Lower leg skin (tissue), 3 donors: ENCODE results near the gene MIER3.

Experiments
- CTCF ChIP-seq, 3 donors: fragments of 450-650 bp; IDR thresholded peaks; one replicate each; pipeline ENCODE4 v1.5.1; 2016; ENCODE audit warnings: antibody characterized with exemption in 3 of 3, mild to moderate bottlenecking in 3 of 3, moderate library complexity in 2 of 3
- POLR2A ChIP-seq, 2 donors: fragments of 450-650 bp; IDR thresholded peaks; one replicate each; pipeline ENCODE4 v1.6.1; 2016 to 2017; ENCODE audit warnings: antibody characterized with exemption in 2 of 2, mild to moderate bottlenecking in 1 of 2, moderate library complexity in 1 of 2

GRCh38 chr5:56893251-56893951 lies 58.5 kb downstream of the MIER3 start:
- TF ChIP-seq CTCF (IDR thresholded peaks at IDR 0.05) (no peak), POLR2A (IDR thresholded peaks at IDR 0.05) (no peak)
